SJSA1 (cell line): ENCODE measurements around the gene NPFF. TPM values are rescaled to one million over a fixed set of nuclear protein-coding genes. Genes with fewer than 3 reads are reported as not detected.
"Not testable (repeated sequence)": the region's sequence is repeated elsewhere in the genome, so short reads cannot be mapped to it uniquely, and the experiment has no call there.

Source experiments
- DNase-seq, 2 experiments: peaks; one replicate each; pipeline ENCODE4 v3.0.0-alpha.2; 2015 to 2020; ENCODE audit warnings: low spot score in 2 of 2, low read depth in 1 of 2
- H3K27ac ChIP-seq: fragments of 250-450 bp; sonication (Bioruptor Pico); 2 replicates; pipeline ENCODE4 v1.5.1; 2020; ENCODE audit warnings: mild to moderate bottlenecking, moderate library complexity
- H3K27me3 ChIP-seq: fragments of 250-450 bp; sonication (Bioruptor Pico); replicated peaks from 2 replicates; pipeline ENCODE4 v1.5.1; 2020; ENCODE audit warnings: mild to moderate bottlenecking, moderate library complexity
- H3K36me3 ChIP-seq: fragments of 250-450 bp; sonication (Bioruptor Pico); 2 replicates; pipeline ENCODE4 v1.5.1; 2020; ENCODE audit warnings: mild to moderate bottlenecking
- H3K4me1 ChIP-seq: fragments of 250-450 bp; sonication (Bioruptor Pico); replicated peaks from 2 replicates; pipeline ENCODE4 v1.6.1; 2021; ENCODE audit warnings: mild to moderate bottlenecking
- H3K4me3 ChIP-seq: fragments of 250-450 bp; sonication (Bioruptor Pico); 2 replicates; pipeline ENCODE4 v1.5.1; 2020; ENCODE audit warnings: mild to moderate bottlenecking
- H3K9me3 ChIP-seq: fragments of 250-450 bp; sonication (Bioruptor Pico); replicated peaks from 2 replicates; pipeline ENCODE4 v1.5.1; 2020; ENCODE audit warnings: mild to moderate bottlenecking
- total RNA-seq: library from RNA; depleted of rRNA; stranded (reverse); fragments of >200 nt; shearing (Covaris generic); gene quantifications from 2 replicates; pipeline ENCODE4 v1.2.3, GENCODE V29; 2014

The NPFF gene
- total RNA-seq, 1 experiment from 2014 or later = not detected

- Histone ChIP-seq H3K9me3 (no peaks in the 10 kb centered on the region), H3K27ac (no peak overlapping the region), H3K4me1 (peaks cover 9% of the 10 kb centered on the region; the same call in 1 of the 2 replicates), H3K4me3 (no peak overlapping the region), H3K36me3 (peaks cover 86% of the 10 kb centered on the region), H3K27me3 (no peaks in the 10 kb centered on the region)
- no peak for DNase-seq
Observed at GRCh38 chr12:53482626-53483168, 24.6 kb downstream of the NPFF start.

GRCh38 chr12:53481939-53482586 is 25.2 kb downstream of the NPFF start:
- Histone ChIP-seq H3K27ac (no peak overlapping the region), H3K4me1 (peaks cover 9% of the 10 kb centered on the region; the same call in 1 of the 2 replicates), H3K27me3 (no peaks in the 10 kb centered on the region), H3K4me3 (no peak overlapping the region), H3K36me3 (peaks cover 88% of the 10 kb centered on the region), H3K9me3 (no peaks in the 10 kb centered on the region)
- no peak for DNase-seq

GRCh38 chr12:53481458-53481857 is 25.8 kb downstream of the NPFF start:
- H3K4me3 ChIP-seq, H3K9me3 ChIP-seq, H3K4me1 ChIP-seq, DNase-seq, H3K27me3 ChIP-seq, H3K27ac ChIP-seq: not testable (repeated sequence)
- H3K36me3 ChIP-seq = peaks cover 93% of the 10 kb centered on the region

GRCh38 chr12:53480491-53481442 is 26.5 kb downstream of the NPFF start:
- no peak for DNase-seq
- Histone ChIP-seq H3K27me3 (no peaks in the 10 kb centered on the region), H3K4me3 (no peak overlapping the region), H3K27ac (no peak overlapping the region), H3K9me3 (no peaks in the 10 kb centered on the region), H3K4me1 (peaks cover 9% of the 10 kb centered on the region; the same call in 1 of the 2 replicates), H3K36me3 (peaks cover 94% of the 10 kb centered on the region)

GRCh38 chr12:53479331-53479730 is 28.0 kb downstream of the NPFF start:
- Histone ChIP-seq H3K27me3 (no peaks in the 10 kb centered on the region), H3K27ac (no peak overlapping the region), H3K4me3 (no peak overlapping the region), H3K9me3 (no peaks in the 10 kb centered on the region), H3K36me3 (peaks cover 94% of the 10 kb centered on the region), H3K4me1 (peaks cover 9% of the 10 kb centered on the region; the same call in 1 of the 2 replicates)
- no peak for DNase-seq

GRCh38 chr12:53478865-53479264 is 28.4 kb downstream of the NPFF start:
- Histone ChIP-seq H3K4me1 (peaks cover 9% of the 10 kb centered on the region; the same call in 1 of the 2 replicates), H3K27ac (no peak overlapping the region), H3K4me3 (no peak overlapping the region), H3K36me3 (peaks cover 94% of the 10 kb centered on the region), H3K27me3 (no peaks in the 10 kb centered on the region), H3K9me3 (no peaks in the 10 kb centered on the region)
- DNase-seq = no peak

- Histone ChIP-seq H3K4me3 (no peak overlapping the region), H3K27ac (no peak overlapping the region), H3K4me1 (peaks cover 9% of the 10 kb centered on the region; the same call in 1 of the 2 replicates), H3K9me3 (no peaks in the 10 kb centered on the region), H3K36me3 (peaks cover 94% of the 10 kb centered on the region), H3K27me3 (no peaks in the 10 kb centered on the region)
- DNase-seq = peak in 1 of 2 experiments; percentile 33
Observed at GRCh38 chr12:53476769-53477209, 30.5 kb downstream of the NPFF start.

GRCh38 chr12:53474819-53475218 is 32.5 kb downstream of the NPFF start:
- Histone ChIP-seq H3K4me3 (no peak overlapping the region), H3K27ac (no peak overlapping the region), H3K36me3 (peaks cover 97% of the 10 kb centered on the region), H3K9me3 (no peaks in the 10 kb centered on the region), H3K4me1 (no peaks in the 10 kb centered on the region), H3K27me3 (no peaks in the 10 kb centered on the region)
- DNase-seq = peak in 1 of 2 experiments; percentile 36

GRCh38 chr12:53474077-53474476 is 33.2 kb downstream of the NPFF start:
- Histone ChIP-seq H3K36me3 (peaks cover 99% of the 10 kb centered on the region), H3K4me1 (no peaks in the 10 kb centered on the region), H3K9me3 (no peaks in the 10 kb centered on the region), H3K27me3 (no peaks in the 10 kb centered on the region), H3K27ac (no peak overlapping the region), H3K4me3 (no peak overlapping the region)
- no peak for DNase-seq

- DNase-seq = no peak
- no peak overlapping the region for H3K4me3 ChIP-seq
- no peaks in the 10 kb centered on the region for H3K4me1 ChIP-seq
- H3K27me3 ChIP-seq = no peaks in the 10 kb centered on the region
- peaks cover 99% of the 10 kb centered on the region for H3K36me3 ChIP-seq
- no peaks in the 10 kb centered on the region for H3K9me3 ChIP-seq
- no peak overlapping the region for H3K27ac ChIP-seq
Observed at GRCh38 chr12:53472056-53472582, 35.2 kb downstream of the NPFF start.

- Histone ChIP-seq H3K27ac (no peak overlapping the region), H3K9me3 (no peaks in the 10 kb centered on the region), H3K4me1 (no peaks in the 10 kb centered on the region), H3K36me3 (peaks cover 97% of the 10 kb centered on the region), H3K27me3 (no peaks in the 10 kb centered on the region), H3K4me3 (no peak overlapping the region)
- no peak for DNase-seq
Observed at GRCh38 chr12:53468282-53468681, 39.0 kb downstream of the NPFF start.

- Histone ChIP-seq H3K27ac (no peak overlapping the region), H3K4me1 (no peaks in the 10 kb centered on the region), H3K9me3 (no peaks in the 10 kb centered on the region), H3K36me3 (peaks cover 97% of the 10 kb centered on the region), H3K4me3 (no peak overlapping the region), H3K27me3 (no peaks in the 10 kb centered on the region)
- no peak for DNase-seq
Observed at GRCh38 chr12:53467880-53468279, 39.4 kb downstream of the NPFF start.

GRCh38 chr12:53467082-53467481 is 40.2 kb downstream of the NPFF start:
- no peak overlapping the region for H3K27ac ChIP-seq
- no peaks in the 10 kb centered on the region for H3K4me1 ChIP-seq
- H3K4me3 ChIP-seq = no peak overlapping the region
- H3K9me3 ChIP-seq = no peaks in the 10 kb centered on the region
- no peaks in the 10 kb centered on the region for H3K27me3 ChIP-seq
- DNase-seq = no peak
- peaks cover 97% of the 10 kb centered on the region for H3K36me3 ChIP-seq
